GM18520 (cell line): ENCODE data around the gene PRKCH.

ENCODE experiments used
- ATAC-seq: cut with Tn5 transposase; IDR thresholded peaks from one replicate; pipeline ENCODE4 v1.9.1; 2021; ENCODE audit not compliant: unreplicated experiment

Gene PRKCH

DNA sequence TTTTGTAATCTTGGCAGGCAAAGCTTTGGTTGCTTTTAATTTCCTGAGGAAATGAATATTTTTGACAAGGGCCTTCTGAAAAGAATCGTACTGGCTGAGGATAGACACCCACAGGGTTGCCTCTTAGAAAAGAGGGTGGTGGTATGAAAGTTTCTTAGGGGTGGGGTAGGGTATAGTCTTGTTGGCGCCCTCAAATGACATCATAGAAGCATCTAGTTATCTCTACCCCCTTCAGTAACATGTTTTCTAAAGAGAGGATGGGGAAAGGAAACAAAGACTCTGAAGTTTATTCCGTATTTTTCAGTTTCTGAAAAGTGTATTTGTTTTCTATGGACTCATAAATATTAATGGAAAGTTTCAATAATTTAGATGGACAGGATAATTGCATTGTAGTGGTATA lies 13.7 kb downstream of the PRKCH start:
- no peak for ATAC-seq

DNA sequence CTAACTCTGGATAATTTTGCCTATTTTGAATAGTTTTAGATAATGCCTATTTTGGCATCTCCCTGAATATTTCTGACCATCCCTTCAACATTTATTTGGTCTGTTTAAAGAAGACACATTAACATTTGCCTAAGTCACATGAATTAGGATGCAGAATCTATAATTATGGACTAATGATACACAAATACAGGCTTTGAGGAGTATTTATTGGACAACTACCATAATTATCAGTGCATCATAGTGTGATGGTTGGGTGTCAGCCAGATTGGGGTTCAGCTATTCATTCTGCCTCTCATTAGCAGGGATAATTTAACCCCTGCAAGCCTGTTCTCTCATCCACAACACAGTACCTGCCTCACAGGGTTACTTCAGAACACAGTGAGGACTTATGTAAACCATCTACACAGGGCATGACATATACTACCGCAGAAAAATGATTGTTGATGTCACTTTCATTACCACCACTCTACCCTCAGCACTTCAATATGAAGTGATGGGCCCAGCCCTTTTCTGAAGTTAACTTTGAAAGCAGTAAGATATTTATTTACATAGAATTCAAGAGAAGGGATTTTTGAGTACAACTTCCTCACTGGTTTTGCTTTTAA lies 14.4 kb downstream of the PRKCH start:
- ATAC-seq: no peak

DNA sequence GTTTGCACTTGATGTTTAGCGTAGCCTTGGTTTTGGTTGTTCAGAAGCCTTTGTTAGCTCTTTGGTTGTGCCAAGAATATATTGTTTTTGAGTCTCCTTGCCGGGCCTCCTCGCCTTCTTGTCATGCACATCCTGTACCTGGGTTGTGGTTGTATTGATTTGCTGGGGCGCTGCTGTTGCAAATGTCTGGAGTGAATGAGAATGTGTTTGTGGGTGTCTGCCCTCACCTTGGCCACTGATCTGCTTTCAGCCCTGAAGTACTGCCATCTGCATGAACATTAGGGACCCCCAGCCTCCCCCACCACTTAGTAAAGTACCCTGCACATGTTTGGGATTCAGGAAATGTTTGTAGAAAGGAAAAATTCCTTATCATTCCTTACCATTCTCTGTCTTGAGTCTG lies 16.5 kb downstream of the PRKCH start:
- ATAC-seq: no peak

DNA sequence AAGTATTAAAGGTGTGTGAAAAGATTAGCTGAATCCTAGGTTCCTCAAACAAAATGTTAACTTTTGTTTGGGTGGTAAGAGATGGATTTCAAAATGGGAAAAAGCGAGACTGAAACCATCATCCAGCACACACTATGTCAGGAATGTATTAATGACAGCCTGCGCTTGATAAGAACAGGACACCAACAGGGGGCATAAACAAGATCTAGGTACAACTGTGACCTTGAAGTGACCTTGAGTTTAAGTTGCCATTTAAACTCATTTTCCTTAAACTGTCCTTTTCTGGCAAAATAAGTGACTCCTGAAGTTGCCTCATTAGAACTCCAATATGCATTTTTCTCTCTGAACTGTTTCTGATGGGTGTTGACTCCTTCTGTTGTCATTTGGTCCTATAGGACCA lies 17.1 kb downstream of the PRKCH start:
- no peak for ATAC-seq

DNA sequence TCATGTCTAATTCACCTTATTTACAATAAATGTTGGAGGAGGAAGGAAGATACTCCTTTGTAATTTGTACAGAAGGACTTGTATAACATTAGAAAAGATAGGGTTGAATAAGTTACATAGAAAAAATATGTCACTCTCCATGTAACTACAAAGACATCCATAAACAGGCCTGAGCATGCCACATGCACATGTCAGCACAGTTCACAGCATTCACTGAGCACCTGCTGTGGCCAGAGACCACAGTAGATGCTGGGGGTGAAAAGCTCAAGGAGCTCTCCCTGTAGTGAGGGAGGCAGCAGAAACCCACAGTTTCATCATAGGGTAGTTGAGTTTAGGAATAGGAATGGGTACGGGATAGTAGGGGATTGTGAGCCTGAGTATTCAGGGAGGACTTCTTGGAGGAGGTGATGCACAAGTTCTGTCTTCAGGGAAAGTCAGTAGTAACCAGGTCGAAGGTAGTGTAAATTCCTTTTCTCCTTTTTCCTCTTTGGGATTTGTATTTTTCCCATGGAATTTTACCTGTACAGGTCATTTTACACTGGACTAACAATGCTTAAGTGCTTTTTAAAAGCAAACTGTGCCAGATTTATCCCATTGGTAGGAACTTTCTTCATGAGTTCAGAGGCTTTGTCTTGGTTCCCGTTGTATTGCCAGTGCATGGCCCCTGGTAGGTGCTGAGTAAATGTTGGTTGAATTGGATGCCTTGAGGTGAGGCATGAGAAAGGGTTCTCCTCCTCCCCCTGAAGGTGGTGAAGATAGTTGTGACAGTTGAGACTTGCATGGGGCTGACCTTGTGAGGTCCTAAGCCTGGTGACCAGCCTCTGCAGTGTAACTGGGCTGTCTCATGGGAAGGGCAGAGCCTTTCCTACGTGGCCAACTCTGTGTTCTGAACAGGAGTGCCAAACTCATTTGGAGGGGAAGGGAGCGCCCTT lies 20.2 kb downstream of the PRKCH start:
- no peak for ATAC-seq

DNA sequence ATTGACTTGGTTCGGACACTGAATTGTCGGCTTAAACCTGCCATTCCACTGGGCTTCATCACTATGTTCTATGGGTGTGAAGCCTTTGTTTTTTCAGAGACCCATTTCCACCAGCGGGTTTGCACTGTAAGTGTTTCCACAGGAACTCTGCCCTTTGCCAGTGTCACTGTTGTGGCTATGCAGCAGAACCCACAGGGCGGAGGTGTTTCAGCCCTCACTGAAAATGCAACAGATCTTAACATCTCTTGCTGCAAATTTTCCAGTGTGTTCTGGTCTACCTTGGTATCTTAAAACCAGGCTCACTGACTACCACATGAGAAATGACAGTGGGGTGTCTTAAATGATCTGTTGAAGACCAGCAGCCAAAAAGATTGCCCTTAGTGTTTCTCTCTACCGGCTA lies 21.1 kb downstream of the PRKCH start:
- ATAC-seq: no peak

DNA sequence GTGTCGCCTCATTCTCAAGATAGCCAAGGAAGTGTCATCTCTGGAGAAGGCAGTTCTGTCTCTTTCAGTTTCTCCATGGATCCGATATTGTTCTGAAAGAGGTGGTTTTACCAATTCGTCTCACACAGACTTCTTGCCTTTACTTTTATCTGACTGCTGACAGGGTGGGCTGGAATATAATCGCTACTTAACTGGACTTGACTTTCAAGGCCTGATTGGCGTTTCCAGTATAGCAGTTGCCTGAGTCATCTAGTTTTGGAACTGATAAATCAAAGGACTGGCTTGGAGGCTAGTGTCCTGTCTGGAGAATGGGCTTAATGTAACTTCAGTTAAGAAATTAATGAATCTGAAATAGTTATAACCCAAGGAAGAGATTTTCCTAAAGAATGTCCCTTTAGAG lies 21.6 kb downstream of the PRKCH start:
- ATAC-seq: no peak

DNA sequence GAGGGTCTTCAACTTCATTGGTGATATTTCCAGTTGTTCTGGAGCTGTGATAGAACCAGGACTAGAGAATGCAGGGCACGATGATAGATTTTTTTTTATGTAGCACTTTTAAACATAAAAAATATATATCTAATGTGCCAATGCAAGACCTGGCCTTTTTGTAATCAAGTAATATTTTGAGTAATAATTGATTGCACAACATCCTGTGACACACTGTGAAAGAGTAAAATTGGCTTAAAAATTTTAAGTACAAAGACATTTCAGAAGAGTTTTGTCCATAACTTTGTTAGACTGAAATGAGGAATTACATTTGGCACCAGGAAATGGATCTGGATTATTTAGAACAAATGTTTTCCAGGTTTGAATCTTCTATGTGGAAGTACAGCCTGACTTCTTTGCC lies 22.1 kb downstream of the PRKCH start:
- ATAC-seq: no peak

DNA sequence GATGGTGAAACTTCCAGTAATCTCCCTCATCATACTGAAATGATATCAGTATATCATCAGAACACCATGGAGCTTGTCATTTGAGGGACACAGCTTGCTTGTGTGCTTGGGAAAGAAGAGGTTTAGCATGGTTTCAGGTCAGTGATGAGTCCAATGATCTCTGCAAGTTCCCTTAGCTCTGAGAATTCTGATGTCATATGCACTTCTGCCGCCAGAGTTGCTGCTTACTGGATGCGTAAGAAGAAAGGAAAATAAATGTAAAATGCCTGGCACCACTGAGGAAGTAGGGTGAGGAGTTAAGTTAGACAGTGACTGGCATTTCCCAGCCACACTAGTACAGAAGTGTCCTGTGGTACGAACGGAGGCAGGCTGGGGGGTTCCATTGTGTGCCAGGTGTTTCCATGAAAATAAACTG lies 22.6 kb downstream of the PRKCH start:
- ATAC-seq: no peak

DNA sequence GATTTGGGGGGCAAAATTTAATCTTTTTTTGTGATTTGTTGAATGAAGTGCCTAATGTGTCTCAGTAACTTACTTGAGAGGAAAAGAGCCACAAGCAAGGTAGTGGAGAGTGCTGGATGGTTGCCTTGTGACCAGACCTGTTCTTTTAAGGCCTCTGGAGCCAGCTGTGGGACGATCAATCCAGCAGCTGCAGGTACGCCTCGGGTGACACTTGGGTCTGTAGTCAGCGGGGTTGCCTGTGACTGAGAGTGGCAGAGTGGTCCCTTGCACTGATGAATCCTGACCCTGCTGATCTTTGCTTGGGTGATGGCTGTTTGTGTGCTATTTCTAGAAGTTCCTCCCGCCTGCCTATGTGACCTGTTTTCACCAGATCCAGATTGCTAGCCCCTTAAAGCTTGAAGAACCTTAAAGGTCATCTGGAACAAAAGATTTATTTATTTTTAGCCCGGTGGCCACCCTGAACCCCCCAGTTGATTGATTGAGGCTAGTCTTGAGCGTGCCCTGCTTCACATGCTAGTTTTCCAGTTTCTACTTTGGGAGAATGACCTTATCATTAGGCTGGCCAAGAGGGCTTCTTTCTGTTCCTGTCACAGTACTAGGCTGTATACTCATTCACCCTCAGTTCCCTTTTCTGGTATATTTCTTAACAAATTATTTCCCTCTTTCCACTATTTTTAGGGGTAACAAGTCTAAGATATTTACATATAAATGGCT lies 23.2 kb downstream of the PRKCH start:
- no peak for ATAC-seq

DNA sequence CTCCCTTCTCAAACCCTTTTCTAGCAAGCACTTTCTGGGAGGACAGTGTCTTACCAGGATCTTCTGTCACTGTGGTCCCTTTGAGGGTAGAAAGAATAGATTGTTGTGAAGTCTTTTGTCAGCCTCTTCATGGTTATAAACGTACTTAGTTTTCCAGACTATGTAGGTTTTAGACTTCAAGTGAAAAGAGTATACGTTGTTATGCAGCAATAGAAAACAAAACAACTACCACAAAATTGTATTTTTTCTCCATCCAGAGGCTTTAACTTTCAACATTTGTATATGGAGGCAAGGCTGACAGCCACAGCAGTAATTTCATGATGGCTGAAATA lies 23.7 kb downstream of the PRKCH start:
- no peak for ATAC-seq

DNA sequence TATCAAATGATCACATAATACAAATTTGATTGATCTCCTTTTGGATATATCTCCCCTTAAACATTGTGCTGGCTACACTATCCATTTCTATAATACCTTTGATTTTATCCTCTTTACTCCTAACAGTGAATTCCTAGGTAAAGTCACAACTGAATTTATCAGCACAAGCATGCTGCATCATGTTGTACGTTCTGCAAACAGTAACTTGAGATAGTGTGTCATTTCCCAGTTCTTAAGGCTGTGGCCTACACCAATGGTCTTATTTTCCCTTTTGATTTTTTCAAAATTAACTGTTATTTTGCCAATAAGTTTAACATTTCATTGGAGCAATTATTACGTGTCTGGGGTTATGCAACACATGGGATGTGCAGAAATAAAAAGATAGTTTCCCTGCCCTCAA lies 24.8 kb downstream of the PRKCH start:
- no peak for ATAC-seq

DNA sequence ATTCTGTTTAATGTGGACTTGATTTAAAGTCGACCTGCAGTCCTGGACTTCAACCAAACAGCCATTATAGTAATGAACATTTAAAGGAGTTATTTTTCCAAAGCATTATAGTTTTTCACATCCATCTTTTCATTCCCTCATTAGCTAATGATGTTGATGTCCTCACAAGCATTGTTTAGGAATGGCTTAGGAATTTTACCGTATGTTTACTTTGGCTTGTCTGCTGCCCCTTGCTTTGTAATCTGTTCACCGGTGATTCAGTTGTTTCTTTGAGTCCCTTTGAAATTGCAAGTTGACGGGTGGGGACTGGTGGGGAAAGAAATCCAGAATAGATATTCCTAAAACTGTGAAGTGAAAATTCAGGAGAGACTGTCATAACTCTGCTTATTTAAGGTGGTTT lies 25.4 kb downstream of the PRKCH start:
- ATAC-seq: no peak

DNA sequence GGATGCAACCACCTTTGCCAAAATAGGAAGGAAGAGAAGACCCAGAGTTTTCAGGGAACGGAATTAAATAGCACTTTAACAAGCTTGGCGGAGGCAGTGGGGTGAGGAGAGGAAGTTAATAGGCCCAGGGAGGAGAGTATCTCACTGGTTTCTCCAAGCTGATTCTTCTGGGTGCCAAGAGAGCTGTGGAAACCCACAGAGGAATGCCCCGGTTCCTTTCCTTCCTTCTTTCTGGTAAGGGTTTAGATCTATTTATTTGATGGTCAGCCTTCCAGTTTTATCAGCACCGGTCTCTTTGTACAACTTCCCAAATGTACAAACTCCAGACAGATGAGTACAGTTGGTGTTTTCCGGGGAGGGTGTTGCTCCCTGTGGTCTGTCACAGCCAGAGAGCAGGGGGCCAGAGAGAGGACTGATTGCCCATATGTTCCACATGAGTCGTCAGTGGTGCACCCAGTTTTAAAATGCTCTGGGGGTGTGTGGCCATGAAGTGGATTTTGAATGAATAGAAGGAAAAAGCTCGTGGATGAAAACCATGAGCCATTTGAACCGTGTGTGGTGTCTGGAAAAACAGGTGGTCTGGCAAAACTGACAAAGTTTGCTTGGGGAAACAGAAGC lies 26.6 kb downstream of the PRKCH start:
- no peak for ATAC-seq

DNA sequence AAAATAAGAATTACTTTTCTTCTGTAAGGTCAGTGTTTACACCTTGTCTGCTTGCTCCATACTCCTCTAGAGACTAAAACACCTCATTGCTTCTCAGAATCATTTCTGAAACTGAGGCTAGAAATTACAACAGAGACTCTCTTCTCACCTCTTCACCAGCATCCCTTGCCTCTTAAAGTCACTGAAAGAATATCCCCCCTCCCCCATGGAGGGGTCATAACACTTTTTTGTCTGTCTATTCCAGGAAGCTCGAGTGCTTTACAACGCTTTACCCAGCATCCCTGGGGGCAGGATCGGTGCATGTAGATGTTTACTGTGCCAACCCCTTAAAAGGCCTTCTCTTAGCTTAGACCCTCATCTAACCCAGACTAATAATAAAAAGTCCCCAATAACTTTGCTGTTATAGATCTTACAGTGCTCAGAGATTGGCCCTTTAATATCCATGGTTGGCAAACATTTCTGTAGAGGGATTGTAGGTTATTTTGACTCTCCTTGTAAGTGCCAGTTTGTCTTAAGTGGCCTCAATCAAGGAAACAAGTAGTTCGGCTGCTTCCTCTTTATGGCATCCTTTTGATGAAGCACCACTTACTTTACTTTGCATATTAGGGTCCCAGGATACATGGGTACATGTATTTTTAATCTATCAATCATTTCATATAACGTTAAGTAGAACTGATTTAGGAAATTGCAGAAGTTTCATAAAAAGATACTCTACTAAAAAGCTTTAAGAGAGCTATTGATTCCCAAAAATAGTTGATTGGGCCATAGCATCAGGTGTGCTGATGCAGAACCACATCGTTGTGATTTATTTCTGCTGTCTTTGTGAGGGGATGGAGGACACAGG lies 29.3 kb downstream of the PRKCH start:
- no peak for ATAC-seq

DNA sequence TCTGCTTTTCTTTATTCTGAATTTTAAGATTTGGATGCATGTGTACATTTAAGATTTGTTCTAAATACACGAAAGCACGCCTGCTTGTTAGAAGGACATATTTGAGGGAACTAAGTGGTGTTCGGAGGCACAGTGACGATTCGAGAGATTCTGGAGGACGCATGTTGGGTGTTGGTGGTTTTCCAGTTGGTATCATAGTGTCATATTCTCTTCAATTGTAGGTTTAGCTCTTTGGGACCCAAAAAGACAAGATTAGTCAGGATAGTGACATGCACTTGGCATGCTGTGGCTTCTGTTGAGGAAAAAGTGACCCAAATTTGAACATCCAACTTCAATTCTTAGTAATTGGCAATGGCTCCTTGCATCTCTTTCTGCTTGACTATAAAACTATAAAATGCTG lies 30.1 kb downstream of the PRKCH start:
- no peak for ATAC-seq

DNA sequence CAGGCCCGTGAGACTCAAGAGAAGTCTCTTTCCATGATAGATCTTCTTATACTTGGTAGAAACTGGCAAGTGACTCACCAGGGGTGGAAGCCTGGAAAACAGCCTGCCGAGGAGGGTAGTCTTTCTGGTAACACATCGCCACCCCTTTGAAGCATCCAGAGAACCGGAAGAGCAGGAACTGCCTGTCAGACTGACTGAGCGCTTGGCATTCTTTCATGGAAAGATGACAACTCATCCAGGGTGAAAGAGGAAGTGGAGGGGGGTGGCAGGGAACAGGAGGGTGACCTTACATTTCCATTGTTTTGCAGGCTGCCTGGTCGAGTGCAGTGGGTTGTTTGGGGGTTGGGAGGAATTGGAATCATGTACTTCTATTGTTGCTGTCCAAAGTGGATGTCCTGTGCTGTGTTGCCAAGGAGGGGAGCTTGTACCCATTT lies 34.5 kb downstream of the PRKCH start:
- ATAC-seq: no peak

DNA sequence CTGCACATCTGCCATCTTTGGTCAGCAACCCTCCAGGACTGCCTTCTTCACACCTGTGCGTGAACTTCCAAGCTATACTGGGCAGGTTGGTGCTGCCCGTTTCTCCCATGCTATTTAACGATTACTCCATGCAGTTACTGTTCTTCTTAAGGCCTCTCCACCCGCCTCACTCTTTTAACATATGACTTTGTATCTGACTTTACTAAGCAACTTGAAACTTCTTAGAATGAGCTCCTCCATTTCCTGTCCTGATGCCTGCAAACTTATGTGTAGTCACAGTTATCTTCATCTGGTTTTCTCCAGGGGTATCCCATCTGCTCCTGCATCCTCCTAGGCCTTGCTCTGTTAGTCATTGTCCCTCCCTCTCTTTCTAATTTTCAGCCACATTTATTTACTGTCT lies 35.7 kb downstream of the PRKCH start:
- no peak for ATAC-seq

DNA sequence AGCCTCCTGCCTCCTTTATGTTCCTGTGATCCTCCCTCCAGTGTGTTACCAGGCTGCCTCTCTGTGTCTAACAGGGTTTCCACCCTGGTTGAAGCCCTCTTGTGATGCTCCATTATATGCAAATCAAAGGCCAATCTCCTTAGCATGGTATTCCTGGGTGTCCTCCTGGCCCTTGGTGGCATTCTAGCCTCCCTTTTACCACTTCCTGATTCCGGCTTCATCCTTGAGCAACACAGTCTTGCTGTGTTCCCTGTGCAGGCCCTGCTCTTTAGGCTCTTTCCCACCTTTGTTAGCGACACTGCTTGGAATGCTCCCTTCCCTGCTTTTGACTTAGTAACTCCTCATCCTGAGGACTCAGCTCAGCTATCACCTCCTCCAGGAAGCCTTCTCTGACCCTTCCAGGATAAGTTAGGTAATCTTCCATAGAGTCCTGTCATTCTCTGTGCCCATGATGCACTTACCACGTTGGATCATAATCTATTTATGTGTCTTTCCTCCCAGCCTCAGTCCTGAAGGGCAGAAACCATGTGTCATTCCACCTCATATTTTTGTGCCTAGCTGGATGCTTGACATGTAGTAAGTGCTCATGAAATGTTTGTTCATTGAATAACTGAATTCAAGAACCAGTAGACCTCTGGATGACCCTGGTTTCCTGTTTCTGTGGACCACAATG lies 37.3 kb downstream of the PRKCH start:
- ATAC-seq: no peak
